GM12891 (cell line): ENCODE results near the gene TNFAIP2.

Experiments used
- PAX5 ChIP-seq: IDR thresholded peaks from 2 replicates; pipeline ENCODE4 v1.6.1; 2011; ENCODE audit warnings: low read length, moderate library complexity, mild to moderate bottlenecking; ENCODE audit not compliant: insufficient read depth, severe bottlenecking
- POLR2A ChIP-seq: IDR thresholded peaks from 2 replicates; pipeline ENCODE4 v1.6.1; 2011; ENCODE audit warnings: low read depth, low read length, control low read depth
- POLR2AphosphoS5 ChIP-seq: IDR thresholded peaks from 2 replicates; pipeline ENCODE4 v1.6.1; 2011; ENCODE audit warnings: low read depth, low read length, control low read depth
- POU2F2 ChIP-seq: IDR thresholded peaks from 2 replicates; pipeline ENCODE4 v1.6.1; 2011; ENCODE audit warnings: low read depth, mild to moderate bottlenecking, control low read depth, low read length, moderate library complexity
- SPI1 ChIP-seq: IDR thresholded peaks from 2 replicates; pipeline ENCODE4 v1.6.1; 2011; ENCODE audit warnings: low read depth, low read length, control low read depth
- TAF1 ChIP-seq: IDR thresholded peaks from 2 replicates; pipeline ENCODE4 v1.6.1; 2011; ENCODE audit warnings: low read depth, low read length, control low read depth

GRCh38 chr14:103164779-103165178 is 41.5 kb downstream of the TNFAIP2 start:
- TF ChIP-seq POLR2A (no peak), TAF1 (no peak), POLR2AphosphoS5 (no peak), SPI1 (no peak), POU2F2 (no peak), PAX5 (no peak)
